MM.1S (cell line): ENCODE measurements around the gene CD82.

ENCODE experiments used
- DNase-seq: peaks from one replicate; pipeline ENCODE4 v3.0.0-alpha.2; 2015
- H2AFZ ChIP-seq: fragments of 300-600 bp; sonication (generic); 2 replicates; pipeline ENCODE4 v1.6.0; 2016; ENCODE audit warnings: antibody characterized with exemption, low read length
- H3F3A ChIP-seq: fragments of 300-600 bp; sonication (generic); 2 replicates; pipeline ENCODE4 v1.6.1; 2016; ENCODE audit warnings: mild to moderate bottlenecking, antibody characterized with exemption, low read length, moderate library complexity, mixed read lengths; ENCODE audit not compliant: insufficient read depth
- H3K27ac ChIP-seq: fragments of 300-600 bp; sonication (generic); 2 replicates; pipeline ENCODE4 v1.5.1; 2016; ENCODE audit warnings: mild to moderate bottlenecking, low read length
- H3K27me3 ChIP-seq: fragments of 300-600 bp; sonication (generic); replicated peaks from 2 replicates; pipeline ENCODE4 v1.6.0; 2016; ENCODE audit warnings: low read length; ENCODE audit not compliant: insufficient read depth
- H3K36me3 ChIP-seq: fragments of 300-600 bp; sonication (generic); replicated peaks from 2 replicates; pipeline ENCODE4 v1.6.1; 2016; ENCODE audit warnings: mild to moderate bottlenecking, low read length, mixed read lengths; ENCODE audit not compliant: insufficient read depth
- H3K4me1 ChIP-seq: fragments of 300-600 bp; sonication (generic); 2 replicates; pipeline ENCODE4 v1.6.1; 2016; ENCODE audit warnings: low read length, mixed read lengths
- H3K4me2 ChIP-seq: fragments of 300-600 bp; sonication (generic); 2 replicates; pipeline ENCODE4 v1.6.0; 2016; ENCODE audit warnings: low read depth, low read length
- H3K4me3 ChIP-seq: fragments of 300-600 bp; sonication (generic); 2 replicates; pipeline ENCODE4 v1.5.1; 2016; ENCODE audit warnings: low read length, mixed read lengths
- H3K79me2 ChIP-seq: fragments of 300-600 bp; sonication (generic); 2 replicates; pipeline ENCODE4 v1.6.1; 2016; ENCODE audit warnings: mixed run types, low read length, mixed read lengths
- H3K9ac ChIP-seq: fragments of 300-600 bp; sonication (generic); 2 replicates; pipeline ENCODE4 v1.6.1; 2016; ENCODE audit warnings: low read length, mixed read lengths
- H3K9me2 ChIP-seq: fragments of 300-600 bp; sonication (generic); replicated peaks from 2 replicates; pipeline ENCODE4 v1.6.1; 2016; ENCODE audit warnings: mild to moderate bottlenecking, low read length, mixed read lengths; ENCODE audit not compliant: insufficient read depth
- H3K9me3 ChIP-seq: fragments of 300-600 bp; sonication (generic); replicated peaks from 2 replicates; pipeline ENCODE4 v1.6.1; 2016; ENCODE audit warnings: mild to moderate bottlenecking, low read length, mixed read lengths; ENCODE audit not compliant: insufficient read depth
- H4K20me1 ChIP-seq: fragments of 300-600 bp; sonication (generic); 2 replicates; pipeline ENCODE4 v1.6.1; 2016; ENCODE audit warnings: mild to moderate bottlenecking, low read length, moderate library complexity, mixed read lengths; ENCODE audit not compliant: insufficient read depth
- CTCF ChIP-seq: fragments of 300-600 bp; sonication (generic); IDR thresholded peaks from 2 replicates; pipeline ENCODE4 v1.5.1; 2016; ENCODE audit warnings: antibody characterized with exemption, low read length, mixed read lengths
- EZH2 ChIP-seq: fragments of 300-600 bp; sonication (generic); optimal IDR thresholded peaks from 2 replicates; pipeline ENCODE3; 2017; ENCODE audit warnings: low read depth, mild to moderate bottlenecking, antibody characterized with exemption, low read length, mixed read lengths
- EZH2phosphoT487 ChIP-seq: fragments of 300-600 bp; sonication (generic); IDR thresholded peaks from 2 replicates; pipeline ENCODE4 v1.6.1; 2018; ENCODE audit warnings: antibody characterized with exemption, low read length

Gene CD82

GRCh38 chr11:44648109-44648508 lies 82.6 kb downstream of the CD82 start:
- Histone ChIP-seq H3K4me2 (no peak overlapping the region), H3K9me3 (no peaks in the 10 kb centered on the region), H3K36me3 (no peaks in the 10 kb centered on the region), H3K9ac (no peak overlapping the region), H3K4me1 (0 out of 2 replicates have a peak, but pooled peaks cover 11% of the 10 kb centered on the region), H3F3A (no peaks in the 10 kb centered on the region), H2AFZ (no peak overlapping the region), H3K27me3 (no peaks in the 10 kb centered on the region), H3K4me3 (no peak overlapping the region), H3K79me2 (no peaks in the 10 kb centered on the region), H3K9me2 (no peaks in the 10 kb centered on the region), H3K27ac (no peak overlapping the region), H4K20me1 (no peaks in the 10 kb centered on the region)
- no peak for DNase-seq
- TF ChIP-seq EZH2 (no peak), EZH2phosphoT487 (no peak)

GRCh38 chr11:44651535-44652155 lies 86.2 kb downstream of the CD82 start:
- Histone ChIP-seq H3K4me2 (no peak overlapping the region), H2AFZ (no peak overlapping the region), H3K9me2 (no peaks in the 10 kb centered on the region), H3K27ac (no peak overlapping the region), H3K4me3 (no peak overlapping the region), H4K20me1 (no peaks in the 10 kb centered on the region), H3K9ac (no peak overlapping the region), H3K9me3 (no peaks in the 10 kb centered on the region), H3F3A (no peaks in the 10 kb centered on the region), H3K4me1 (0 out of 2 replicates have a peak, but pooled peaks cover 11% of the 10 kb centered on the region), H3K27me3 (no peaks in the 10 kb centered on the region), H3K79me2 (no peaks in the 10 kb centered on the region), H3K36me3 (no peaks in the 10 kb centered on the region)
- TF ChIP-seq CTCF (no peak), EZH2phosphoT487 (no peak), EZH2 (no peak)
- no peak for DNase-seq

GRCh38 chr11:44652901-44653644 lies 87.6 kb downstream of the CD82 start:
- Histone ChIP-seq H2AFZ (no peak overlapping the region), H4K20me1 (no peaks in the 10 kb centered on the region), H3K27ac (no peak overlapping the region), H3K4me3 (no peak overlapping the region), H3K4me1 (0 out of 2 replicates have a peak, but pooled peaks cover 3% of the 10 kb centered on the region), H3K9me3 (no peaks in the 10 kb centered on the region), H3K27me3 (no peaks in the 10 kb centered on the region), H3K4me2 (no peak overlapping the region), H3K9ac (no peak overlapping the region), H3K36me3 (no peaks in the 10 kb centered on the region), H3K9me2 (no peaks in the 10 kb centered on the region), H3K79me2 (no peaks in the 10 kb centered on the region), H3F3A (no peaks in the 10 kb centered on the region)
- no peak for TF ChIP-seq EZH2phosphoT487
- TF ChIP-seq CTCF: no peak
- no peak for TF ChIP-seq EZH2
- DNase-seq: no peak

GRCh38 chr11:44654057-44654456 lies 88.6 kb downstream of the CD82 start:
- no peak overlapping the region for H2AFZ ChIP-seq

More at GRCh38 chr11:44654057-44654456, 88.6 kb downstream of the CD82 start:
- no peak overlapping the region for H3K27ac ChIP-seq
- no peaks in the 10 kb centered on the region for H3K27me3 ChIP-seq
- no peak overlapping the region for H3K4me3 ChIP-seq
- H3K9me2 ChIP-seq: no peaks in the 10 kb centered on the region
- no peak for DNase-seq
- no peaks in the 10 kb centered on the region for H3K9me3 ChIP-seq
- H3K4me2 ChIP-seq: no peak overlapping the region
- H3K36me3 ChIP-seq: no peaks in the 10 kb centered on the region
- no peaks in the 10 kb centered on the region for H3K79me2 ChIP-seq
- H3K9ac ChIP-seq: no peak overlapping the region
- H3F3A ChIP-seq: no peaks in the 10 kb centered on the region
- H3K4me1 ChIP-seq: no peaks in the 10 kb centered on the region
- no peaks in the 10 kb centered on the region for H4K20me1 ChIP-seq
- no peak for TF ChIP-seq EZH2phosphoT487
- no peak for TF ChIP-seq CTCF
- TF ChIP-seq EZH2: no peak
